Activated naive CD4-positive, alpha-beta T cell treated with Interleukin-2 at 50 U/mL for 16 hours (primary cell): ENCODE results near the gene AOX1.
"Not testable (repeated sequence)": the region's sequence is repeated elsewhere in the genome, so short reads cannot be mapped to it uniquely, and the experiment has no call there.

Experiments
- DNase-seq: peaks from one replicate; pipeline ENCODE4 v3.0.0-alpha.2; 2020

AOX1 gene

DNA sequence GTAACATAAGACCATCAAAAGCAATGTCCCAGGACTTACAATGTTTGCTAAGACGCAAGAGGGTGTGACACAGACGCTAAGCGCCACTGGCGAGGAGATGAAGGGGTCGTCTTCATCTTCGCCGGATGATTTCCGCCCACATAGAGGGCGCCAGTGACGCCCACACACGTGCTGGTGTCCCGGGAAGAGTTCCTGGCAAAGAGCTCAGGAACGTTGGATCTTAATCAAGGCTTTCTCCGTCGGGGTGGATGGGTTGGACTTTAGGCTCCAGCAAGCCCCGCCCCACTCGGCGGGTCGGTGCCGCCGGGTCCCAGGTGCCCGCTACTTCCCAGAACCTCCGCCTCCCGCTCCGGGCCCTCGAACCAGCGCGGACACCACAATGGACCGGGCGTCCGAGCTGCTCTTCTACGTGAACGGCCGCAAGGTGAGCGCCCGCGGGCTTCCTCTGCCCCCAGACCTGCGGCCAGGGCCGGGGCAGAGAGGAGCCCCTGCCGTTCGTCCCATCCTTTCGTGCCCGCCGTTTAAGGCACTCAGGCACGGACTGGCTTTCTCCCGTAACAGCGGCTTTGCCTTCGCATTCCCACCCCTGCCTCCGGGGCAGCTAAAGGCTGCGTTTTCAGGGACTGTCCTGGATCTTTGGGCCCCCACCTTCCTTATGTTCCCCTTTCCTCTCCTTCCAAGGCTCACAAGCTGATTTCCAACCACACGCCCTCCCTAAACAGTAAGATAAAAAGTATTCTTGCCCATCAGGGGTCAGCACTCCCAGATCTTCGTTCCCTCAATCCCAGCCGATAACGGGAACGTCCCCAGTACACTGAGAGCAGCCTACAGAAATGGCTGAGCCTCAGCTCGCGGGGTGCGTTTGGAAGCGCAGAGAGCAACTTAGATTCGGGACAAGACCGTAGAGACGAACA is at the start of gene AOX1:
TSS of gene AOX1 (plus strand) at position 285 of the 914 bp plus-strand sequence. CDS start at position 380, 95 bp downstream.
- peak; percentile 12 for DNase-seq

DNA sequence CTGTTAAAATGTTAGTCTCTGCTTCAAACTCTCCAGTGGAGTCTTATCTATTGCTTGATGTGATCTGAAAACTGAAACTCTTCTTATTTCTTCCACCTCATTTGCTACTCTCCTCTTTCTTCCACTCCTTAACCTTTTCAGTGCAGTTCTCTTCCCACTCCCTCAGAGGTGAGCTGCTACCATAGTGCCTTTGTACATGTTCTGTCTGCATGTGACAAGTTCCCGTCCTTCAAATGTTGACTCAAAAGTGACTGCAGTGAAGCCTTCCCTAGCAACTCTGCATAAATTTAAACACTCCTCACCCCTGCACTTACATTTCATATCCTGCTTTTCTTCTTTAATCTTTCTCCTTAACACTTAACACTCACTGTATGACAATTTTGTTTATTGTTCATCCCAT is 47.7 kb upstream of the AOX1 start:
- DNase-seq, result no peak

DNA sequence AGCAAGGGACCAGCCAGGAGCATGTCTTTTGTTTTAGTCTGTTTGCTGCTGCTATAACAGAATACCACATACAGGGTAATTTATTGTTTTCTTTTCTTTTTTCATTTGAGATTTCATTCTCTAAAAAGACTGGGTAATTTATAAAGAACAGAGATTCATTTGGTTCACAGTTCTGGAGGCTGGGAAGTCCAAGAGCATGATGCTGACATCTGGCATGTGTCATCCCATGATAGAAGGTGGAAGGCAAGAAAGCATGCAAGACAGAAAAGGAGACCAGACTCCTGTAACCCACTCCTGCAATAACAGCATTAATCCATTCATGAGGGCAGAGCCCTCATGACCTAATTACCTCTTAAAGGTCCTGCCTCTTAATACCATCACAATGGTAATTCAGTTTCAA is 45.0 kb upstream of the AOX1 start:
- DNase-seq, result no peak

DNA sequence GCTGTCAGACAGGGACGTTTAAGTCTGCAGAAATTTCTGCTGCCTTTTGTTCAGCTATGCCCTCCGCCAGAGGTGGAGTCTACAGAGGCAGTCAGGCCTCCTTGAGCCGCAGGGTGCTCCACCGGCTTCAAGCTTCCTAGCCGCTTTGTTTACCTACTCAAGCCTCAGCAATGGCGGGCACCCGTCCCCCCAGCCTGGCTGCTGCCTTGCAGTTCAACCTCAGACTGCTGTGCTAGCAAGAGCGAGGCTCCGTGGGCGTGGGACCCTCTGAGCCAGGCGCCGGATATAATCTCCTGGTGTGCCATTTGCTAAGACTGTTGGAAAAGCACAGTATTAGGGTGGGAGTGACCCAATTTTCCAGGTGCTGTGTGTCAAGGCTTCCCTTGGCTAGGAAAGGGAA is 19.2 kb upstream of the AOX1 start:
- DNase-seq, result not testable (repeated sequence)

GRCh38 chr2:200567932-200568331 is 17.9 kb upstream of the AOX1 start:
- DNase-seq, result no peak

DNA sequence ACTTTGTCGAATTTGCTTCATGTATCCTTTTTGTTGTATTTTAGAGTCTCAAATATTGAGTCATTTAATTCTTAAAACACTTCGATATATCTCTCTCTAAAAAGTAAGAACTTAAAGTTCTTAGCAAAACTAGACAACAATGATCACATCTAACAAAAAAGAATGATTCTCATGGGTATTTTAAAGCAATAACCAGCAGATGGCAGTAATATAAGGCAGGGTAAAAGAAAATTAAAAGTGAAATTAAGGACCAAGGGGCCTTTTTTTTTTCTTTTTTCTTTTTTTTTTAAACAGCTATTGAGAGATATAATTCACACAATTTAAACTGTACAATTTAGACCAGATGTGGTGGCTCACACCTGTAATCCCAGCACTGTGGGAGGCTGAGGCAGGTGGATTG is 9.9 kb upstream of the AOX1 start:
- no peak for DNase-seq

GRCh38 chr2:200577027-200577426 is 8.8 kb upstream of the AOX1 start:
- no peak for DNase-seq

DNA sequence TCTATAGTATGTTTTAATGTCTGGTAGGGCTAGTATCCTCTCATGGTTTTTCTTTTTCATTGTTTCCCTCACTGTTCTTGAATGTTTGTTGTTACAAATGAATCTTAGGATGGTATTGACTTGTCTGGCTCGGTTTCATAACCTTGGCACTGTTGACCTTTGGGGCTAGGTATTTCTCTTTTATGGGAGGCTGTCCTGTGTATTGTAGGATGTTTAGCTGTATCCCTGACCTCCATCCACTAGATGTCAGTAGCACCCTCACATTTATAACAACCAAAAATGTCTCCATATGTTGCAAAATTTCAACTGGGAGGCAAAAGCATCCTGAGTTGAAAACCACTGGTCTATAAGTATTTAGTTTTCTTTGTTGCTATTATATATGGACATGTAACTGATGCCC is 7.0 kb upstream of the AOX1 start:
- DNase-seq, result no peak

DNA sequence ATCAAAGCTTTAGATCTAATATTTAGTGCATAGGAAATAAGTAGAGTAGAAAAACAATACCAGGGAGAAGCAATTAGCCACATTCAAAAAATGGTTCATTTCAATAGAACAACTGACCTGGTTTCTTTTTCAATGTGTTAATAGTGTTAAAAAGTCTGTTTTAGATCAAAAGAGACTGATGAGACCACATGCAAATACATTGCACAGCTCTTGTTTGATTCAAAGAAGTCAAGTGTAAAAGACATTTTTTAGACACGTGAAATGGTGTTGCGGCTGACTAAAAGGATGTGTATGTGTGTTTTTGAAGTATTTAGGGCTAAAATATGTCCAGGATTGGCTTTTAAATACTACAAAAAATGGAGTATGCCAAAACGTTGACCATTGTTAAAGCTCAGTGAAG is 1.2 kb upstream of the AOX1 start:
- DNase-seq, result no peak

GRCh38 chr2:200585340-200585729 is 479 bp upstream of the AOX1 start:
- DNase-seq, result no peak

DNA sequence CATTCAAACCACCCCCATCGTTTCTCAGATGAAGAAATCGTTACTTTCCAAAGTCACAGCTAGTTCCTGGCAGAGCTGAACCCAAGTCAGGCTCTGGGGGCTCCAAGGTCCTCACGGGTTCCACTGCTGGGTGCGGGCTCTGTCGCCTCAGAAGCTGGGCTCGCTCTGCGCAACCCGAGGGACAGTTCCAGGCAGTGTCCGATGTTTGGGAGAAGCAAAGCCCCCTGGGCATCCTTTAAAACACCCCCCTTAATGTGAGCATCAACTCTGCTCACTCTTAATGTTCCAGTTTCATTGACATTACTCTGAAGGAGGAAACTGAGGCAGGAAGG is 796 bp downstream of the AOX1 start:
- no peak for DNase-seq

GRCh38 chr2:200587007-200587616 is 1.3 kb downstream of the AOX1 start:
- no peak for DNase-seq

DNA sequence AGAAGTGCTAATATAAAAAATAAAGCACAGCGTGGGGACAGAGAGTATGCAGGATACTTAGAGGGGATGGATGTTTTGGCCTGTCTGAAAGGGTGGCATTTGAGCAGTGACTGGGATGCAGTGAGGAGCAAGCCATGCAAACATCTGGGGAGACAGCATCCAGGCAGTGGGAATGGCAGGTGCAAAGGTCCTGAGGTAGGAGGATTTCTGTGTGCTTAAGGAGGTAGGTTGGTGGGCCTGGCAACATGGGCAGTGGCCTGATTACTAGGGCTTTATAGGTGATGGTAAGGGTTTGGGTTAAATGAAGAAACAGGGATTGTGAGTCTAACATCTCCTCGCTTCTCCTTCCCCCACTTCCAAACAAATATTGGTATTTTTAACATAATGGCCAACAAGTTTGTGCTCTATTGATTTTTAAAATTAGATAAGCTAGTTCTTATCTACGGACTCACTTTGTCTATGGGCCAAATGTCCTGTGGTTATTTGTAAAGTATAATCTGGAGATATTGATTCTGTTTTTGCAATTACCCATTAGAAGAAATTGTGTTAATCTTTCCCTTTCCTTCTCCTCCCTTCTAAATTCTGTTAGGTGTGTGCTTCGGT is 2.4 kb downstream of the AOX1 start:
- DNase-seq, result no peak

- DNase-seq, result no peak
These were observed 4.3 kb downstream of the AOX1 start for GRCh38 chr2:200590090-200590489.

GRCh38 chr2:200591308-200591707 is 5.5 kb downstream of the AOX1 start:
- DNase-seq, result no peak

GRCh38 chr2:200592406-200593075 is 6.7 kb downstream of the AOX1 start:
- no peak for DNase-seq

GRCh38 chr2:200593905-200594304 is 8.1 kb downstream of the AOX1 start:
- no peak for DNase-seq

- no peak for DNase-seq
These were observed 10.1 kb downstream of the AOX1 start for GRCh38 chr2:200595913-200596312.

GRCh38 chr2:200596774-200597570 is 11.2 kb downstream of the AOX1 start:
- no peak for DNase-seq

DNA sequence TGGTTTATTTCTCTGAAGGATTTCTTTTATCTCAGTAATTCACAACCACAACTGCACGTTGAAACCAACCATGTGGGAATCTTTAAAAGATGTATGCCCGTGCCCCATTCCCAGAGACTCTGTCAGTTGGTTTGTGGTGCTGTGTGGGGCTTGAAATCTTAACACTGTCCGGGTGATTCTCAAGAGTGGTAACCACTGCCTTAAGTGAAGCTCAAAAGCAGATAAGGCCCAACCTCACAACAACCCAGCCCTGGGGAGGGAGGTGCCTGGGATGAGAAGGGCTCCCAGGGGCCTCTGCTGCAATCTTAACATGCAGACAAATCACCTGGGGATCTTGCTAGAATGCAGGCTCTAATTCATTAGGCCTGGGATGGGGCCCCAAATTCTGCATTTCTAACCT is 13.4 kb downstream of the AOX1 start:
- no peak for DNase-seq

DNA sequence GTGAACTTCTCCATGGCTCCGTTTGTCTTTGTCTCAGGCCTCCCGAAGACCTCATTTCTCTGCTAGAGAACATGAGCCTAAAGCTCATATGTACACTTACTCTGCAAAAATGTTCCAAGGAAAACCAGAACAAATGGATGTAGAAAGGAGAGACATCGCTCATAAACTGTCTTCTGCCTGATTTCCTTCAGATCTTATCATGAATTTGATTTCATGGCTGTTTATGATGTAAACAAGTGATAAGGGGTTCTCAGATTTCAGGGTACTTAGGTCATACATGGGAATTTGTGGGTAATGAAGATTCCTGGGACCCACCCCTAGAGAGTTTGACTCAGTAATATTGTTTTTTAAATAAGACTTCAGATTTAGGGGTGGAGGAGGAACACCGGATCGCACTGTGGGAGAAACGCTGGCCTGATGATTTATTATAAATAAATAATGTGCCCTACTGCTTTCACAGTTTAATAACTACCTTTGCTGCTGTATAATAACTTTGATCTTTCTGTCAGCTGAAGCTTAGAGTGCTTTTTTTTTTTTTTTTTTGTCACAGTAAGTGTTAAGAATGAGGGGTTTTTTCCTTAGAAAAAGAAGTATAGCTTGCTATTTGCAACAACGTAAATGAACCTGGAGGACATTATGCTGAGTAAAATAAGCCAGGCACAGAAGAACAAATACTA is 14.9 kb downstream of the AOX1 start:
- no peak for DNase-seq

GRCh38 chr2:200602584-200602983 is 16.8 kb downstream of the AOX1 start:
- no peak for DNase-seq
